HepG2 (cell line): Measurements from ENCODE around the gene COLGALT1. TPM values are rescaled to one million over a fixed set of nuclear protein-coding genes. Genes with fewer than 3 reads are reported as not detected.

Source experiments
- CC2D1A ChIP-seq: sonication (generic); formaldehyde crosslinking; IDR thresholded peaks from 2 replicates; pipeline ENCODE4 v1.8.1; 2023; ENCODE audit warnings: mild to moderate bottlenecking, missing genetic modification reagents
- ELF3 ChIP-seq: IDR thresholded peaks from 2 replicates; pipeline ENCODE4 v1.6.1; 2016; ENCODE audit warnings: missing genetic modification reagents, missing compliant biosample characterization
- HES4 ChIP-seq: sonication (generic); formaldehyde crosslinking; IDR thresholded peaks from 2 replicates; pipeline ENCODE4 v1.9.0; 2021; ENCODE audit warnings: mild to moderate bottlenecking, missing genetic modification reagents, borderline replicate concordance
- HMGA1 ChIP-seq: sonication (generic); formaldehyde crosslinking; conservative IDR thresholded peaks from 2 replicates; pipeline ENCODE4 v1.4.0; 2020; ENCODE audit warnings: missing genetic modification reagents
- HNRNPUL1 ChIP-seq: fragments of 200-400 bp; formaldehyde crosslinking; IDR thresholded peaks from 2 replicates; pipeline ENCODE4 v1.6.1; 2017; ENCODE audit warnings: low read depth, mild to moderate bottlenecking, low read length, moderate library complexity
- HOXA3 ChIP-seq: sonication (generic); formaldehyde crosslinking; IDR thresholded peaks from 2 replicates; pipeline ENCODE4 v1.5.0; 2020; ENCODE audit warnings: missing genetic modification reagents
- JUND ChIP-seq: sonication (generic); formaldehyde crosslinking; IDR thresholded peaks from 2 replicates; pipeline ENCODE4 v1.8.0; 2022; ENCODE audit warnings: mild to moderate bottlenecking, missing genetic modification reagents
- PHF20 ChIP-seq: sonication (generic); formaldehyde crosslinking; IDR thresholded peaks from 2 replicates; pipeline ENCODE4 v1.5.0; 2020; ENCODE audit warnings: mild to moderate bottlenecking, missing genetic modification reagents
- SMYD3 ChIP-seq: sonication (generic); formaldehyde crosslinking; IDR thresholded peaks from 2 replicates; pipeline ENCODE4 v1.8.1; 2023; ENCODE audit warnings: mild to moderate bottlenecking, missing genetic modification reagents
- TSC22D2 ChIP-seq: sonication (generic); formaldehyde crosslinking; IDR thresholded peaks from 2 replicates; pipeline ENCODE4 v1.5.1; 2020; ENCODE audit warnings: missing genetic modification reagents, mild to moderate bottlenecking, borderline replicate concordance
- ZFP36 ChIP-seq: fragments of 150-350 bp; IDR thresholded peaks from 2 replicates; pipeline ENCODE4 v1.6.1; 2018; ENCODE audit warnings: borderline replicate concordance, low read length, low read depth; ENCODE audit not compliant: partially characterized antibody
- ZFP82 ChIP-seq: sonication (generic); formaldehyde crosslinking; IDR thresholded peaks from 2 replicates; pipeline ENCODE4 v1.5.1; 2020; ENCODE audit warnings: mild to moderate bottlenecking, missing genetic modification reagents, borderline replicate concordance
- ZNF382 ChIP-seq: sonication (generic); formaldehyde crosslinking; IDR thresholded peaks from 2 replicates; pipeline ENCODE4 v1.5.0; 2020; ENCODE audit warnings: missing genetic modification reagents, mild to moderate bottlenecking, borderline replicate concordance
- ZNF549 ChIP-seq: sonication (generic); formaldehyde crosslinking; IDR thresholded peaks from 2 replicates; pipeline ENCODE4 v1.5.0; 2020; ENCODE audit warnings: missing genetic modification reagents
- polyA plus RNA-seq, 8 experiments: library from polyadenylated mRNA; depleted of rRNA in 3 of 8; stranded (reverse) in 7 of 8; unstranded in 1 of 8; fragments of >200 nt; fragmentation: Illumina TruSeq in 4 of 8; extraction: Trizol in 4 of 8; gene quantifications; 2 replicates each; pipeline versions ENCODE4 v1.2.1 to v1.2.3, GENCODE V29; 2011 to 2016; ENCODE audit warnings: low read depth in 4 of 8, missing spikeins in 1 of 8, mixed read lengths in 1 of 8; ENCODE audit not compliant: insufficient read depth in 1 of 8
- total RNA-seq, 5 experiments: library from RNA; depleted of rRNA; stranded (reverse); fragments of >200 nt; fragmentation: Illumina TruSeq; extraction: Trizol; gene quantifications; 2 replicates each; pipeline ENCODE4 v1.2.3, GENCODE V29; 2016; ENCODE audit warnings: low read depth in 1 of 5
- TF ChIP-seq, protein P1 (sequence below): sonication (generic); formaldehyde crosslinking; IDR thresholded peaks from 2 replicates; pipeline ENCODE4 v1.4.0; 2020; ENCODE audit warnings: missing genetic modification reagents
- TF ChIP-seq, protein P2 (sequence below): sonication (generic); formaldehyde crosslinking; IDR thresholded peaks from 2 replicates; pipeline ENCODE4 v1.4.0; 2020; ENCODE audit warnings: missing genetic modification reagents; ENCODE audit errors: not compliant biosample characterization
- TF ChIP-seq, protein P3 (sequence below): sonication (generic); formaldehyde crosslinking; IDR thresholded peaks from 2 replicates; pipeline ENCODE4 v1.5.0; 2020; ENCODE audit warnings: mild to moderate bottlenecking, missing genetic modification reagents, borderline replicate concordance
- TF ChIP-seq, protein P4 (sequence below): fragments of 450-650 bp; IDR thresholded peaks from 2 replicates; pipeline ENCODE4 v1.6.1; 2017

Gene COLGALT1
- total and polyA plus RNA-seq, 2 of the 13 experiments (the other 11 are each of a cell fraction or from before 2014, with no cell fraction given), result 58.0 to 211 TPM

DNA sequence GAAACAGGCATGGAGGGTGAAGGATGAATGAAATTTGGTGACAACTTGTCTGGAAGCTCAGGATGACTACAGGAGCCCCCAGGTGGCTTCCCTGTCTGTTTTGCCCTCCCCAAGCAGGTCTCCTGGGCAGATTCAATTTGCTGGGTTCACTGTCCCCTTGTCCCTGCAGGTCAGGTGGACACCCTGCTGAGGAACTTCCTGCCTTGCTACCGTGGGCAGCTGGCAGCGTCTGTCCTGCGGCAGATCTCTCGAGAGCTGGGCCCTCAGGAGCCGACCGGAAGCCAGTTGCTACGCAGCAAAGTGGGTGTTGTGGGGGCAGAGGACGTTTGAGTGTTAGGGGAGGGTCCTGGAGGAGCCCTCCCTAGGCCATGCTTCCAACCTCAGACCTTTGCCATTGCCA, 24.9 kb upstream of the COLGALT1 start (continued):
- TF ChIP-seq, protein P1, sequence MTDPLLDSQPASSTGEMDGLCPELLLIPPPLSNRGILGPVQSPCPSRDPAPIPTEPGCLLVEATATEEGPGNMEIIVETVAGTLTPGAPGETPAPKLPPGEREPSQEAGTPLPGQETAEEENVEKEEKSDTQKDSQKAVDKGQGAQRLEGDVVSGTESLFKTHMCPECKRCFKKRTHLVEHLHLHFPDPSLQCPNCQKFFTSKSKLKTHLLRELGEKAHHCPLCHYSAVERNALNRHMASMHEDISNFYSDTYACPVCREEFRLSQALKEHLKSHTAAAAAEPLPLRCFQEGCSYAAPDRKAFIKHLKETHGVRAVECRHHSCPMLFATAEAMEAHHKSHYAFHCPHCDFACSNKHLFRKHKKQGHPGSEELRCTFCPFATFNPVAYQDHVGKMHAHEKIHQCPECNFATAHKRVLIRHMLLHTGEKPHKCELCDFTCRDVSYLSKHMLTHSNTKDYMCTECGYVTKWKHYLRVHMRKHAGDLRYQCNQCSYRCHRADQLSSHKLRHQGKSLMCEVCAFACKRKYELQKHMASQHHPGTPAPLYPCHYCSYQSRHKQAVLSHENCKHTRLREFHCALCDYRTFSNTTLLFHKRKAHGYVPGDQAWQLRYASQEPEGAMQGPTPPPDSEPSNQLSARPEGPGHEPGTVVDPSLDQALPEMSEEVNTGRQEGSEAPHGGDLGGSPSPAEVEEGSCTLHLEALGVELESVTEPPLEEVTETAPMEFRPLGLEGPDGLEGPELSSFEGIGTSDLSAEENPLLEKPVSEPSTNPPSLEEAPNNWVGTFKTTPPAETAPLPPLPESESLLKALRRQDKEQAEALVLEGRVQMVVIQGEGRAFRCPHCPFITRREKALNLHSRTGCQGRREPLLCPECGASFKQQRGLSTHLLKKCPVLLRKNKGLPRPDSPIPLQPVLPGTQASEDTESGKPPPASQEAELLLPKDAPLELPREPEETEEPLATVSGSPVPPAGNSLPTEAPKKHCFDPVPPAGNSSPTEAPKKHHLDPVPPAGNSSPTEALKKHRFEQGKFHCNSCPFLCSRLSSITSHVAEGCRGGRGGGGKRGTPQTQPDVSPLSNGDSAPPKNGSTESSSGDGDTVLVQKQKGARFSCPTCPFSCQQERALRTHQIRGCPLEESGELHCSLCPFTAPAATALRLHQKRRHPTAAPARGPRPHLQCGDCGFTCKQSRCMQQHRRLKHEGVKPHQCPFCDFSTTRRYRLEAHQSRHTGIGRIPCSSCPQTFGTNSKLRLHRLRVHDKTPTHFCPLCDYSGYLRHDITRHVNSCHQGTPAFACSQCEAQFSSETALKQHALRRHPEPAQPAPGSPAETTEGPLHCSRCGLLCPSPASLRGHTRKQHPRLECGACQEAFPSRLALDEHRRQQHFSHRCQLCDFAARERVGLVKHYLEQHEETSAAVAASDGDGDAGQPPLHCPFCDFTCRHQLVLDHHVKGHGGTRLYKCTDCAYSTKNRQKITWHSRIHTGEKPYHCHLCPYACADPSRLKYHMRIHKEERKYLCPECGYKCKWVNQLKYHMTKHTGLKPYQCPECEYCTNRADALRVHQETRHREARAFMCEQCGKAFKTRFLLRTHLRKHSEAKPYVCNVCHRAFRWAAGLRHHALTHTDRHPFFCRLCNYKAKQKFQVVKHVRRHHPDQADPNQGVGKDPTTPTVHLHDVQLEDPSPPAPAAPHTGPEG (CRISPR knock-in tag), result no peak
- no peak for TF ChIP-seq TSC22D2
- peak; percentile 41; the same call in 1 of the 2 replicates for TF ChIP-seq HOXA3 (CRISPR knock-in tag)
- TF ChIP-seq ELF3, result 0 out of 2 replicates have a peak, but pooled peaks have one; percentile 27
- TF ChIP-seq ZNF549, result no peak
- TF ChIP-seq, protein P2, sequence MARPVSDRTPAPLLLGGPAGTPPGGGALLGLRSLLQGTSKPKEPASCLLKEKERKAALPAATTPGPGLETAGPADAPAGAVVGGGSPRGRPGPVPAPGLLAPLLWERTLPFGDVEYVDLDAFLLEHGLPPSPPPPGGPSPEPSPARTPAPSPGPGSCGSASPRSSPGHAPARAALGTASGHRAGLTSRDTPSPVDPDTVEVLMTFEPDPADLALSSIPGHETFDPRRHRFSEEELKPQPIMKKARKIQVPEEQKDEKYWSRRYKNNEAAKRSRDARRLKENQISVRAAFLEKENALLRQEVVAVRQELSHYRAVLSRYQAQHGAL, result no peak
- TF ChIP-seq PHF20 (CRISPR knock-in tag), result 0 out of 2 replicates have a peak, but pooled peaks have one; percentile 31
- no peak for TF ChIP-seq ZFP82
- TF ChIP-seq, protein P3, sequence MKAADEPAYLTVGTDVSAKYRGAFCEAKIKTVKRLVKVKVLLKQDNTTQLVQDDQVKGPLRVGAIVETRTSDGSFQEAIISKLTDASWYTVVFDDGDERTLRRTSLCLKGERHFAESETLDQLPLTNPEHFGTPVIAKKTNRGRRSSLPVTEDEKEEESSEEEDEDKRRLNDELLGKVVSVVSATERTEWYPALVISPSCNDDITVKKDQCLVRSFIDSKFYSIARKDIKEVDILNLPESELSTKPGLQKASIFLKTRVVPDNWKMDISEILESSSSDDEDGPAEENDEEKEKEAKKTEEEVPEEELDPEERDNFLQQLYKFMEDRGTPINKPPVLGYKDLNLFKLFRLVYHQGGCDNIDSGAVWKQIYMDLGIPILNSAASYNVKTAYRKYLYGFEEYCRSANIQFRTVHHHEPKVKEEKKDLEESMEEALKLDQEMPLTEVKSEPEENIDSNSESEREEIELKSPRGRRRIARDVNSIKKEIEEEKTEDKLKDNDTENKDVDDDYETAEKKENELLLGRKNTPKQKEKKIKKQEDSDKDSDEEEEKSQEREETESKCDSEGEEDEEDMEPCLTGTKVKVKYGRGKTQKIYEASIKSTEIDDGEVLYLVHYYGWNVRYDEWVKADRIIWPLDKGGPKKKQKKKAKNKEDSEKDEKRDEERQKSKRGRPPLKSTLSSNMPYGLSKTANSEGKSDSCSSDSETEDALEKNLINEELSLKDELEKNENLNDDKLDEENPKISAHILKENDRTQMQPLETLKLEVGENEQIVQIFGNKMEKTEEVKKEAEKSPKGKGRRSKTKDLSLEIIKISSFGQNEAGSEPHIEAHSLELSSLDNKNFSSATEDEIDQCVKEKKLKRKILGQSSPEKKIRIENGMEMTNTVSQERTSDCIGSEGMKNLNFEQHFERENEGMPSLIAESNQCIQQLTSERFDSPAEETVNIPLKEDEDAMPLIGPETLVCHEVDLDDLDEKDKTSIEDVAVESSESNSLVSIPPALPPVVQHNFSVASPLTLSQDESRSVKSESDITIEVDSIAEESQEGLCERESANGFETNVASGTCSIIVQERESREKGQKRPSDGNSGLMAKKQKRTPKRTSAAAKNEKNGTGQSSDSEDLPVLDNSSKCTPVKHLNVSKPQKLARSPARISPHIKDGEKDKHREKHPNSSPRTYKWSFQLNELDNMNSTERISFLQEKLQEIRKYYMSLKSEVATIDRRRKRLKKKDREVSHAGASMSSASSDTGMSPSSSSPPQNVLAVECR (CRISPR knock-in tag), result no peak
- TF ChIP-seq JUND, result no peak
- no peak for TF ChIP-seq CC2D1A (CRISPR knock-in tag)
- TF ChIP-seq, protein P4, sequence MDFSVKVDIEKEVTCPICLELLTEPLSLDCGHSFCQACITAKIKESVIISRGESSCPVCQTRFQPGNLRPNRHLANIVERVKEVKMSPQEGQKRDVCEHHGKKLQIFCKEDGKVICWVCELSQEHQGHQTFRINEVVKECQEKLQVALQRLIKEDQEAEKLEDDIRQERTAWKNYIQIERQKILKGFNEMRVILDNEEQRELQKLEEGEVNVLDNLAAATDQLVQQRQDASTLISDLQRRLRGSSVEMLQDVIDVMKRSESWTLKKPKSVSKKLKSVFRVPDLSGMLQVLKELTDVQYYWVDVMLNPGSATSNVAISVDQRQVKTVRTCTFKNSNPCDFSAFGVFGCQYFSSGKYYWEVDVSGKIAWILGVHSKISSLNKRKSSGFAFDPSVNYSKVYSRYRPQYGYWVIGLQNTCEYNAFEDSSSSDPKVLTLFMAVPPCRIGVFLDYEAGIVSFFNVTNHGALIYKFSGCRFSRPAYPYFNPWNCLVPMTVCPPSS, result no peak
- TF ChIP-seq SMYD3 (CRISPR knock-in tag), result no peak
- TF ChIP-seq ZFP36, result no peak
- TF ChIP-seq HNRNPUL1, result no peak
- TF ChIP-seq HES4 (CRISPR knock-in tag), result no peak
- TF ChIP-seq HMGA1 (CRISPR knock-in tag), result no peak
- TF ChIP-seq ZNF382 (CRISPR knock-in tag), result no peak
